Measurements from ENCODE around the gene ICA1. TPM values are rescaled to one million over a fixed set of nuclear protein-coding genes. Genes with fewer than 3 reads are reported as not detected.

The ICA1 gene
- total and polyA plus RNA-seq, 12 donors, result 29.5 to 92.1 (median 56.8) TPM

DNA sequence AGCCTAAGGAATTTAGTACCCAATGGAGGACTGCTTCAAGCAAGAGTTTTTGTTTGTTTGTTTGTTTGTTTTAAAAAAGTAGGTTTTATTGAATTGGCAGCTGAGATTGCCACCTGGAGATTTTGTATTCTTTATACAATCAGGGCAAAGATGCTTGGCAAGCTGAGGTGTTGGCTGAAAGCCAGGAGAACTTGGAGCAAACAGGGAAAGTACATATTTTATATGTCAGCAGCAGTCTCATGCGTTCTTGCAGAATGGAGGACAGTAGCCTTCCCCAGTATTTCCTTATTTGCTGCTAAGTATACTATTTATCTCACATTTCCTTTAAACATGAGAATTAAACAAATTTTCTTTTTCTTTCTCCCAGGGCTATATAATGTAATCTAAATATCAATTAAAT, 22.6 kb upstream of the ICA1 start:
- peak overlapping the region; percentile 44 to 90 (median 79) for H3K27ac ChIP-seq

DNA sequence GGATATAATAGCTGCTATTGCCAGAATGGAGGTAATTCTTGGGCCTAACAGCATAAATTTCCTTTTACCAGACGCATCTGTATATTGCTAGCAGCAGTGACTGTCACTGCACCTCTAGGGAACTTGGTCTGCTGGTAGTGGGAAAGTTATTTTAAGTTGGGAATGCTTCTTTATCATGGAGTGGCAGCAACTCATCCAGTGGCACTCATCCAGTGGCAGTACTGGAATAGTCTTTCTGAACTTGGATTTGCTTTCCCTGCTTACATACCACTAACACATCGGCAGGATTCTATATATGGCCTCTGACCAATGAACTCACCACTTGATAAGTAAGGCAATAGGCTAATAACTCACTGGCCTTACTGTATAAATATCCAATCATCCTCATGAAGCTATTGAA, 22.0 kb upstream of the ICA1 start:
- Histone ChIP-seq H3K9me3 (no peaks in the 10 kb centered on the region), H3K36me3 (no peaks in the 10 kb centered on the region), H3K27me3 (no peaks in the 10 kb centered on the region), H3K27ac (peak overlapping the region; percentile 44 to 90 (median 79)), H3K4me1 (peaks cover 0 to 45% (median 6%) of the 10 kb centered on the region in 9 donors), H3K4me3 (no peak overlapping the region)
- DNase-seq (peak in 1 of 2 donors; percentile 73), ATAC-seq (peak; percentile 73 to 96 (median 90))
- WGBS, 2 donors, result 43% methylated on average over 2 of the region's 2 CpGs
- TF ChIP-seq, protein P1, sequence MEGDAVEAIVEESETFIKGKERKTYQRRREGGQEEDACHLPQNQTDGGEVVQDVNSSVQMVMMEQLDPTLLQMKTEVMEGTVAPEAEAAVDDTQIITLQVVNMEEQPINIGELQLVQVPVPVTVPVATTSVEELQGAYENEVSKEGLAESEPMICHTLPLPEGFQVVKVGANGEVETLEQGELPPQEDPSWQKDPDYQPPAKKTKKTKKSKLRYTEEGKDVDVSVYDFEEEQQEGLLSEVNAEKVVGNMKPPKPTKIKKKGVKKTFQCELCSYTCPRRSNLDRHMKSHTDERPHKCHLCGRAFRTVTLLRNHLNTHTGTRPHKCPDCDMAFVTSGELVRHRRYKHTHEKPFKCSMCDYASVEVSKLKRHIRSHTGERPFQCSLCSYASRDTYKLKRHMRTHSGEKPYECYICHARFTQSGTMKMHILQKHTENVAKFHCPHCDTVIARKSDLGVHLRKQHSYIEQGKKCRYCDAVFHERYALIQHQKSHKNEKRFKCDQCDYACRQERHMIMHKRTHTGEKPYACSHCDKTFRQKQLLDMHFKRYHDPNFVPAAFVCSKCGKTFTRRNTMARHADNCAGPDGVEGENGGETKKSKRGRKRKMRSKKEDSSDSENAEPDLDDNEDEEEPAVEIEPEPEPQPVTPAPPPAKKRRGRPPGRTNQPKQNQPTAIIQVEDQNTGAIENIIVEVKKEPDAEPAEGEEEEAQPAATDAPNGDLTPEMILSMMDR (IDR thresholded peaks at IDR 0.05), result no peak
- intact Hi-C loops (cut with DNase I), result loop anchor here in 4 of 10 donors (2.0 to 10.0 kb wide), 4 partner anchors 47 to 689 kb away; no protein-coding TSS in a partner anchor

More for the DNA sequence above, 22.6 kb upstream of the ICA1 start:
- Histone ChIP-seq H3K27me3 (no peaks in the 10 kb centered on the region), H3K4me1 (peaks cover 0 to 45% (median 6%) of the 10 kb centered on the region in 9 donors), H3K4me3 (no peak overlapping the region), H3K9me3 (no peaks in the 10 kb centered on the region), H3K36me3 (no peaks in the 10 kb centered on the region)
- ATAC-seq, result peak in 1 of 8 donors; percentile 28
- WGBS, 2 donors, result 8 to 31% methylated on average over 1 of the region's 1 CpG
- intact Hi-C loops (cut with DNase I), result loop anchor here in 3 of 10 donors (5.0 to 10.0 kb wide), 4 partner anchors 47 to 690 kb away; no protein-coding TSS in a partner anchor
- no peak for DNase-seq
- TF ChIP-seq, protein P1 (IDR thresholded peaks at IDR 0.05), result no peak

DNA sequence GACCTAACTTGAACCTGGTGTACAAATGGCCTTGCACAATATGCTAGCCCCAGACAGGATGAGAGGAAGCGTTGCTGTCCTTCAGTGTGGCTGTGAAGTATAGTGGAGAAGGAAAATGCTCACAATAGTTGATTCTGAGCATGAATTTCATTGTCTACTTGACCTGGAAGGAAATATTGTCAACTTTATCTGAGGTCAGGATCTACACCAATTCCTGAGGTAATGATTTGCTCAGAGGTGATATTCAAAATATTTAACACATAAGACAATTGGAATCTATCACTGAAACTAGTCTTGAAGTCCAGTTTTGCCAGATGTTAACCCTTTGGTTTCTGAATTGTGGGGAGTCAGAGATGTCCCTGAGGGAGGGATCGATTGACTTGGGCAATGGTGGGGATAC, 20.9 kb upstream of the ICA1 start:
- H3K4me1 ChIP-seq, result peaks cover 0 to 35% (median 6%) of the 10 kb centered on the region in 9 donors
- H3K36me3 ChIP-seq, result no peaks in the 10 kb centered on the region
- intact Hi-C loops (cut with DNase I), result loop anchor here in 4 of 10 donors (2.0 to 10.0 kb wide), 4 partner anchors 46 to 688 kb away; no protein-coding TSS in a partner anchor
- H3K27ac ChIP-seq, result peak overlapping the region in 9 of 10 donors; percentile 31 to 90 (median 82)
- H3K27me3 ChIP-seq, result no peaks in the 10 kb centered on the region
- DNase-seq (no peak), ATAC-seq (no peak)
- WGBS, 2 donors, result 75 to 81% methylated on average over 2 of the region's 2 CpGs
- no peaks in the 10 kb centered on the region for H3K9me3 ChIP-seq
- H3K4me3 ChIP-seq, result no peak overlapping the region
- TF ChIP-seq, protein P1 (IDR thresholded peaks at IDR 0.05), result no peak

DNA sequence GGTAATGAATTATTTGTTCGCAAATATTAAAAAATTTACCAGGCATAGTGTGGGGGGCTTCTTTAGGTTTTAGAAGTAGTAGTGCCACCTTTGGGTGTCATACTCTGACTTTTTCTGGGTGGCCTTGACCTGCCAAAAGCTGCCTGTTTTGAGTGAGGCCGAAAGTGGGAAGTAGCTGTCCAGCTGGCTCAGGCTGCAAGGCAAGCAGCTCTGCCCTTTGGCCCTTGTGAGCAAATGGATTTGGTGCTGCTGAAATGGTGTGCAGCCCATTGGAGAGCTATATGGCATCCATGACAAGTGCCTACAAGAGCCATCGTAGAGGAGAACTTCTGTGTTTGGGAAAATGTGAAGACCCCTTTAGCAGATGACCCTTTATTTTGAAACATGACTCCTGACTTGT, 20.2 kb upstream of the ICA1 start:
- intact Hi-C loops (cut with DNase I), result loop anchor here in 4 of 10 donors (2.0 to 10.0 kb wide), 4 partner anchors 45 to 687 kb away; no protein-coding TSS in a partner anchor
- DNase-seq (peak in 1 of 2 donors; percentile 12), ATAC-seq (peak in 2 of 8 donors; percentile 4 to 28)
- peak overlapping the region in 7 of 10 donors; percentile 6 to 90 (median 86) for H3K27ac ChIP-seq
- peaks cover 0 to 3% (median 0%) of the 10 kb centered on the region in 11 donors for H3K9me3 ChIP-seq
- no peak overlapping the region for H3K4me3 ChIP-seq
- no peaks in the 10 kb centered on the region for H3K36me3 ChIP-seq
- H3K4me1 ChIP-seq, result peaks cover 0 to 27% (median 6%) of the 10 kb centered on the region in 9 donors
- TF ChIP-seq, protein P1 (IDR thresholded peaks at IDR 0.05), result no peak
- no peaks in the 10 kb centered on the region for H3K27me3 ChIP-seq
- 62 to 78% methylated on average over 3 of the region's 3 CpGs for WGBS, 2 donors

All from heart right ventricle (tissue), 16 donors.